ENCODE measurements around the gene HSPE1.
A peak's percentile ranks its signal among the peaks of the same experiment; 100 is the strongest.
"Not testable (repeated sequence)": the region's sequence is repeated elsewhere in the genome, so short reads cannot be mapped to it uniquely, and the experiment has no call there.

HSPE1 gene

GRCh38 chr2:197499594-197500502 lies at the start of gene HSPE1, which contains the start of gene HSPD1:
TSS of gene HSPE1 (plus strand) at chr2:197500379. CDS start at chr2:197500437, 58 bp downstream.
TSS of gene HSPD1 (minus strand) at chr2:197499840. CDS start at chr2:197498848, 992 bp downstream.
- peak; percentile 99 for DNase-seq

GRCh38 chr2:197450465-197450864 lies 49.7 kb upstream of the HSPE1 start:
- DNase-seq: no peak

GRCh38 chr2:197450935-197451358 lies 49.2 kb upstream of the HSPE1 start:
- DNase-seq: not testable (repeated sequence)

GRCh38 chr2:197452754-197453122 lies 47.4 kb upstream of the HSPE1 start:
- no peak for DNase-seq

- peak; percentile 97 for DNase-seq
Observed at GRCh38 chr2:197453123-197453913, 46.9 kb upstream of the HSPE1 start, which contains the start of gene COQ10B. TSS of gene COQ10B (plus strand) at chr2:197453552. CDS start at chr2:197453561, 9 bp downstream.

- no peak for DNase-seq
Observed at GRCh38 chr2:197453914-197454398, 46.2 kb upstream of the HSPE1 start.

- no peak for DNase-seq
Observed at GRCh38 chr2:197454923-197455322, 45.3 kb upstream of the HSPE1 start.

GRCh38 chr2:197455428-197455827 lies 44.8 kb upstream of the HSPE1 start:
- DNase-seq: no peak

GRCh38 chr2:197460649-197461048 lies 39.5 kb upstream of the HSPE1 start:
- no peak for DNase-seq

GRCh38 chr2:197461057-197461456 lies 39.1 kb upstream of the HSPE1 start:
- no peak for DNase-seq

GRCh38 chr2:197464175-197464574 lies 36.0 kb upstream of the HSPE1 start:
- no peak for DNase-seq

- DNase-seq: no peak
Observed at GRCh38 chr2:197472166-197472565, 28.0 kb upstream of the HSPE1 start.

GRCh38 chr2:197477797-197478196 lies 22.4 kb upstream of the HSPE1 start:
- no peak for DNase-seq

GRCh38 chr2:197480165-197481036 lies 19.8 kb upstream of the HSPE1 start:
- no peak for DNase-seq

- DNase-seq: not testable (repeated sequence)
Observed at GRCh38 chr2:197484248-197484647, 15.9 kb upstream of the HSPE1 start.

GRCh38 chr2:197486175-197486574 lies 14.0 kb upstream of the HSPE1 start:
- no peak for DNase-seq

- DNase-seq: no peak
Observed at GRCh38 chr2:197487385-197487784, 12.8 kb upstream of the HSPE1 start.

- no peak for DNase-seq
Observed at GRCh38 chr2:197495433-197496134, 4.6 kb upstream of the HSPE1 start.

GRCh38 chr2:197496695-197497094 lies 3.5 kb upstream of the HSPE1 start:
- no peak for DNase-seq

- no peak for DNase-seq
Observed at GRCh38 chr2:197497326-197497725, 2.9 kb upstream of the HSPE1 start.

GRCh38 chr2:197498235-197498936 lies 1.8 kb upstream of the HSPE1 start:
- DNase-seq: no peak

All from KG1 (cell line).